T47D (cell line): Measurements from ENCODE around the gene RCC2.

Experiments
- DNase-seq, 2 experiments: peaks; one replicate each; pipeline versions ENCODE4 v3.0.0 to v3.0.0-alpha.2; 2011 to 2012; ENCODE audit warnings: low read depth in 1 of 2, low spot score in 1 of 2
- JUND ChIP-seq: IDR thresholded peaks from 2 replicates; pipeline ENCODE4 v1.6.1; 2012; ENCODE audit warnings: low read depth
- in situ Hi-C: cut with HindIII; loops from 2 replicates; pipeline ENCODE4 v1.10.0; 2016; ENCODE audit warnings: low sequenced_read_pairs, low pct_unique_long_range_greater_than_20kb

The RCC2 gene

GRCh38 chr1:17440074-17440826, 773 bp upstream of the RCC2 start:
- no peak for DNase-seq
- no peak for TF ChIP-seq JUND
- in situ Hi-C loops, result no loop called here

- peak in 1 of 2 experiments; percentile 67 for DNase-seq
- TF ChIP-seq JUND, result no peak
- in situ Hi-C loops, result no loop called here
These were observed 893 bp downstream of the RCC2 start for GRCh38 chr1:17438318-17439249.

GRCh38 chr1:17437580-17438317, 1.7 kb downstream of the RCC2 start:
- peak; percentile 53 to 60 for DNase-seq
- TF ChIP-seq JUND, result no peak
- in situ Hi-C loops, result no loop called here

GRCh38 chr1:17437260-17437579, 2.3 kb downstream of the RCC2 start:
- in situ Hi-C loops, result no loop called here
- TF ChIP-seq JUND, result no peak
- no peak for DNase-seq

GRCh38 chr1:17436380-17437174, 2.9 kb downstream of the RCC2 start:
- in situ Hi-C loops, result no loop called here
- no peak for DNase-seq
- TF ChIP-seq JUND, result no peak

- DNase-seq, result no peak
- in situ Hi-C loops, result no loop called here
- TF ChIP-seq JUND, result no peak
These were observed 4.9 kb downstream of the RCC2 start for GRCh38 chr1:17434601-17435000.

- no peak for DNase-seq
- in situ Hi-C loops, result no loop called here
These were observed 5.5 kb downstream of the RCC2 start for GRCh38 chr1:17434016-17434415.

GRCh38 chr1:17433261-17433660, 6.2 kb downstream of the RCC2 start:
- in situ Hi-C loops, result no loop called here
- DNase-seq, result no peak
- TF ChIP-seq JUND, result no peak

More at GRCh38 chr1:17434016-17434415, 5.5 kb downstream of the RCC2 start:
- TF ChIP-seq JUND, result no peak

- no peak for TF ChIP-seq JUND
- DNase-seq, result no peak
- in situ Hi-C loops, result no loop called here
These were observed 7.1 kb downstream of the RCC2 start for GRCh38 chr1:17432412-17432811.

- TF ChIP-seq JUND, result no peak
- in situ Hi-C loops, result no loop called here
- DNase-seq, result no peak
These were observed 10.3 kb downstream of the RCC2 start for GRCh38 chr1:17429183-17429582.

- no peak for TF ChIP-seq JUND
- DNase-seq, result peak in 1 of 2 experiments; percentile 82
- in situ Hi-C loops, result no loop called here
These were observed 11.5 kb downstream of the RCC2 start for GRCh38 chr1:17427696-17428660.
